Skeletal muscle satellite cell (primary cell): ENCODE measurements around the gene C4orf50. TPM values are rescaled to one million over a fixed set of nuclear protein-coding genes. Genes with fewer than 3 reads are reported as not detected.

ENCODE experiments used
- H3K27me3 ChIP-seq: 2 replicates; pipeline ENCODE4 v1.7.0; 2013; ENCODE audit warnings: low read length; ENCODE audit not compliant: control insufficient read depth, insufficient read depth
- H3K36me3 ChIP-seq: 2 replicates; pipeline ENCODE4 v1.7.0; 2013; ENCODE audit warnings: mild to moderate bottlenecking, control low read depth, low read length; ENCODE audit not compliant: insufficient read depth
- H3K4me1 ChIP-seq: 2 replicates; pipeline ENCODE4 v1.7.0; 2013; ENCODE audit warnings: low read length; ENCODE audit not compliant: control insufficient read depth, insufficient read depth
- H3K4me2 ChIP-seq: 2 replicates; pipeline ENCODE4 v1.7.0; 2013; ENCODE audit warnings: mild to moderate bottlenecking, low read length
- H3K4me3 ChIP-seq: 2 replicates; pipeline ENCODE4 v1.7.0; 2013; ENCODE audit warnings: low read length
- H3K9ac ChIP-seq: 2 replicates; pipeline ENCODE4 v1.7.0; 2013; ENCODE audit warnings: mild to moderate bottlenecking, low read depth, low read length, moderate library complexity
- H3K9me3 ChIP-seq: replicated peaks from 2 replicates; pipeline ENCODE4 v1.7.0; 2013; ENCODE audit warnings: mild to moderate bottlenecking, control low read depth, low read length
- total RNA-seq: library from RNA; depleted of rRNA; stranded (reverse); fragments of >200 nt; gene quantifications from 2 replicates; pipeline ENCODE4 v1.2.3, GENCODE V29; 2012; rRNA removed

The C4orf50 gene
- total RNA-seq, result not detected in 2 replicates

- Histone ChIP-seq H3K36me3 (no peaks in the 10 kb centered on the region), H3K9me3 (no peaks in the 10 kb centered on the region), H3K27me3 (peaks cover 4% of the 10 kb centered on the region), H3K9ac (no peak within 1 kb of the TSS), H3K4me2 (no peak within 1 kb of the TSS), H3K4me1 (no peaks in the 10 kb centered on the region), H3K4me3 (no peak within 1 kb of the TSS)
Observed at GRCh38 chr4:6018331-6018730, at the start of gene C4orf50. C4orf50 (minus strand) TSS chr4:6018431.

GRCh38 chr4:6065934-6066590 is 47.8 kb upstream of the C4orf50 start:
- Histone ChIP-seq H3K4me2 (no peak overlapping the region), H3K36me3 (no peaks in the 10 kb centered on the region), H3K9me3 (peaks cover 4% of the 10 kb centered on the region), H3K4me3 (no peak overlapping the region), H3K27me3 (no peaks in the 10 kb centered on the region), H3K9ac (no peak overlapping the region), H3K4me1 (no peaks in the 10 kb centered on the region)

GRCh38 chr4:6065166-6065565 is 46.9 kb upstream of the C4orf50 start:
- Histone ChIP-seq H3K4me2 (no peak overlapping the region), H3K36me3 (no peaks in the 10 kb centered on the region), H3K27me3 (no peaks in the 10 kb centered on the region), H3K4me3 (no peak overlapping the region), H3K9me3 (peaks cover 9% of the 10 kb centered on the region), H3K9ac (no peak overlapping the region), H3K4me1 (no peaks in the 10 kb centered on the region)

GRCh38 chr4:6064383-6064782 is 46.2 kb upstream of the C4orf50 start:
- H3K4me3 ChIP-seq, result no peak overlapping the region
- H3K9ac ChIP-seq, result no peak overlapping the region
- no peaks in the 10 kb centered on the region for H3K36me3 ChIP-seq
- H3K27me3 ChIP-seq, result no peaks in the 10 kb centered on the region
- H3K4me1 ChIP-seq, result no peaks in the 10 kb centered on the region
- no peak overlapping the region for H3K4me2 ChIP-seq
- H3K9me3 ChIP-seq, result peaks cover 14% of the 10 kb centered on the region

GRCh38 chr4:6063684-6064083 is 45.5 kb upstream of the C4orf50 start:
- Histone ChIP-seq H3K9ac (no peak overlapping the region), H3K9me3 (peaks cover 21% of the 10 kb centered on the region), H3K36me3 (no peaks in the 10 kb centered on the region), H3K4me1 (no peaks in the 10 kb centered on the region), H3K27me3 (no peaks in the 10 kb centered on the region), H3K4me2 (no peak overlapping the region), H3K4me3 (no peak overlapping the region)

GRCh38 chr4:6062133-6062532 is 43.9 kb upstream of the C4orf50 start:
- Histone ChIP-seq H3K9me3 (peaks cover 32% of the 10 kb centered on the region), H3K27me3 (no peaks in the 10 kb centered on the region), H3K36me3 (no peaks in the 10 kb centered on the region), H3K4me1 (no peaks in the 10 kb centered on the region), H3K4me3 (no peak overlapping the region), H3K9ac (no peak overlapping the region), H3K4me2 (no peak overlapping the region)

GRCh38 chr4:6059375-6059805 is 41.2 kb upstream of the C4orf50 start:
- H3K9me3 ChIP-seq, result peaks cover 32% of the 10 kb centered on the region
- H3K4me1 ChIP-seq, result no peaks in the 10 kb centered on the region
- no peak overlapping the region for H3K4me3 ChIP-seq
- H3K27me3 ChIP-seq, result no peaks in the 10 kb centered on the region
- no peak overlapping the region for H3K9ac ChIP-seq
- H3K4me2 ChIP-seq, result no peak overlapping the region
- no peaks in the 10 kb centered on the region for H3K36me3 ChIP-seq

- no peaks in the 10 kb centered on the region for H3K27me3 ChIP-seq
- H3K9ac ChIP-seq, result no peak overlapping the region
- H3K4me2 ChIP-seq, result no peak overlapping the region
- peaks cover 32% of the 10 kb centered on the region for H3K9me3 ChIP-seq
- H3K4me3 ChIP-seq, result no peak overlapping the region
- no peaks in the 10 kb centered on the region for H3K4me1 ChIP-seq
- H3K36me3 ChIP-seq, result no peaks in the 10 kb centered on the region
Observed at GRCh38 chr4:6058531-6059374, 40.5 kb upstream of the C4orf50 start.

- Histone ChIP-seq H3K4me3 (no peak overlapping the region), H3K27me3 (no peaks in the 10 kb centered on the region), H3K36me3 (no peaks in the 10 kb centered on the region), H3K9me3 (peaks cover 32% of the 10 kb centered on the region), H3K9ac (no peak overlapping the region), H3K4me2 (no peak overlapping the region), H3K4me1 (no peaks in the 10 kb centered on the region)
Observed at GRCh38 chr4:6056976-6057766, 38.9 kb upstream of the C4orf50 start.

- peaks cover 24% of the 10 kb centered on the region for H3K9me3 ChIP-seq
- H3K4me3 ChIP-seq, result no peak overlapping the region
- H3K4me1 ChIP-seq, result no peaks in the 10 kb centered on the region
- no peaks in the 10 kb centered on the region for H3K27me3 ChIP-seq
- H3K4me2 ChIP-seq, result no peak overlapping the region
- no peaks in the 10 kb centered on the region for H3K36me3 ChIP-seq
- H3K9ac ChIP-seq, result no peak overlapping the region
Observed at GRCh38 chr4:6055436-6055835, 37.2 kb upstream of the C4orf50 start.

- Histone ChIP-seq H3K4me3 (no peak overlapping the region), H3K36me3 (no peaks in the 10 kb centered on the region), H3K9me3 (peaks cover 24% of the 10 kb centered on the region), H3K4me1 (no peaks in the 10 kb centered on the region), H3K9ac (no peak overlapping the region), H3K4me2 (no peak overlapping the region), H3K27me3 (peaks cover 2% of the 10 kb centered on the region)
Observed at GRCh38 chr4:6055030-6055429, 36.8 kb upstream of the C4orf50 start.
